Right ventricle myocardium inferior (tissue), 1 donor: ENCODE results near the gene CHAT. TPM values are rescaled to one million over a fixed set of nuclear protein-coding genes. Genes with fewer than 3 reads are reported as not detected.

Experiments used
- ATAC-seq: fragments of 200-7000 bp; cut with Tn5 transposase; one replicate; pipeline ENCODE4 v1.9.1; 2020; ENCODE audit warnings: mild to moderate bottlenecking, moderate library complexity
- DNase-seq: peaks from one replicate; pipeline ENCODE4 v3.0.0; 2021; ENCODE audit errors: missing footprints
- intact Hi-C: fragments of 100-400 bp; cut with DNase I; formaldehyde crosslinking; loops from one replicate; pipeline ENCODE4 v1.11.0; 2022
- total RNA-seq: library from RNA; stranded (reverse); fragmentation: NEBNext Ultra II Directional; extraction: Animal tissue kit (Norgen Biotek cat#: 25700); gene quantifications from one replicate; pipeline ENCODE4 v1.2.1, GENCODE V29; 2021
- donor health status: DM: no; HTN: yes; CAD: no; lungs with severe emphysema.

Gene CHAT
- total RNA-seq, 1 donor from 2014 or later: not detected

DNA sequence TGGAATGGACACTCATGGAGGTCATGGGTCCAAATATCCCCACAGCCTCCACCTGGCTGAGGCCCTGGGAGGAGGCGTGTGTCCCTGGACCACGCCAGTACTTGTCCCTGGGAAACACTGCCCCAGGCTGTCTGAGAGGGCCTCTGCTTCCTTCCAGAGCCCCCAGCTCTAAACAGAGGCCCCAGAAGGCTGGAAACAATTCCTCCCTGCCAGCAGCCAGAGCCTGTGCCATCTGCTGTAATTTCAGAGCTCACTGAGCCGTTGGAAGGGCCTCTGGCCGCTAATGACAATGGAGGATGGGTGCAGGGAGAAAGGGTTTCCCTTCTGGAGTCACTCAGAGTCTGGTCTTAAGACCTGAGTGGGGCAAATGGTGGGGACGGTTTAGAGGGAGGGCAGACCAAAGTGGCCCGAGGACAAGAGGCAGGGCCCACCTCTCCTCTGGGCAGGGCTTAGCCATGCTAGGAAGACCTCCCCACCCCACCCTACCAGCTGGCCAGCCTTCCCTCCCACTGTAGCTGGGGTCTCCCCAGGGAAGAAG is 7.1 kb downstream of the CHAT start:
- intact Hi-C loops: no loop called here
- ATAC-seq (no peak), DNase-seq (no peak)

DNA sequence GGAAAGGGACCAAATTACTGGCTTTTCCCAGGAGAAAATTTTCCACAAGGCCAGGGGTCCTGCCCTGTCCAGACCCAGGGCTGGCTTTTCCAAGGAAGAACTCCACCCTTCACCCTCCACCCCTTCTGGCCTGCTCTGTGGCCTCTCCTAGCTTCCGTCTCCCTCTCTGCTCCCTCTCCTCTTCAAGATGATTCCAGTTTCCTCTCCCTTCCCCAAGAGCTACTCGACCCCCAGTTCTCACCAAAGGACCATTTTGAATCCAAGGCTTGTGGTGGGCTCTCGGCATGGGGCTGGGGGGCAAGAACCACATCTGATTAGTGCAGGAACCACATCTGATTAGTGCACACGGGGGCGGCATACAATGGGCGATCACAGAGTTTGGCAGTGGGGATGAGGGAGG is 7.7 kb downstream of the CHAT start:
- intact Hi-C loops: no loop called here
- DNase-seq (no peak), ATAC-seq (no peak)

DNA sequence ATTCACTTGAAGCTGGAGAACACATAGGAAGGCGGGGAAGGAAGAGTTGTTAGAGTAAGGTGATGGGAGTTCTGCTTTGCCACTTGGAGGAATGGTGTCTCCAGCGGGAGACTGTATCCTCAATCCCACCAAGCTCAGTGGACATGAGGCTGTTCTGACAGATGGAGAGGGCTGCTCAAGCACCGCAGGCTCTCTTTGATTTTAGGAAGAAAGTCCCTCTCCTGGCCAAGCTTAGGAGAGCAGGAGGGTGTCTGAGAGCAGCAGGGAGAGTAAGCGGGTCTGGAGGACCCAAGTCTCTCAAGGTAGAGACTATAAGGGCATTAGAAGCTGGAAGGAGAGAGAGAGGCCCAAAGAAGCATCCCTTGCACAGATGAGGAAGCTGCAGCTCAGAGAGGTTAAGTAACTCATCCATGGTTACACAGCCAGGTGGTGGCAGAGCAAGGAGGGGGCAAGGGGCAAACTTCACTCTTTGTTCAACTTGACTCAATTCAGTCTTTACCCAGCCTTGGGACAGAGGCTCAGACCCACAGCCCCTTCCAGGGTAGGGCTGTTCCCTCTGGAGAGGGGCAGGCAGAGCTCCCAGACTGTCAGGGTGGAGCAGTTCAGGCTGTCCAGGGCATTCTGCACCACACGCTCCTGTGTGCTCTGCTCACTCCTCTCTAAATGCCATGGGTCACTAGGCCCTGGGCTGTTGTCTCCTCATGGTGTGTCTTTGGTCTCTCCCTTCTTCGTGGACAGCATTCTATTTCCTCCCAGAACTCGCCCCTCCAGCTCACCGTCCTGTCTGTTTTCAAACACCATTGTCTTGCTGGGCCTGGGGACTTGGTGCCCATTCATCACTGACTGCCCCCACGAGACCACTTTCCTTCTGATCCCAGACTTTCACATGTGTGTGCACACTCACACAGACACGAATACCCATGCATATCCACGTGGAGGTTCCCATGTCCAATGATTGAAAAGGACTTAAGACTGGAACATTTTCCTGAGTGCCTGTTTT is 8.9 kb downstream of the CHAT start:
- no peak for DNase-seq
- intact Hi-C loops: no loop called here
- no peak for ATAC-seq

DNA sequence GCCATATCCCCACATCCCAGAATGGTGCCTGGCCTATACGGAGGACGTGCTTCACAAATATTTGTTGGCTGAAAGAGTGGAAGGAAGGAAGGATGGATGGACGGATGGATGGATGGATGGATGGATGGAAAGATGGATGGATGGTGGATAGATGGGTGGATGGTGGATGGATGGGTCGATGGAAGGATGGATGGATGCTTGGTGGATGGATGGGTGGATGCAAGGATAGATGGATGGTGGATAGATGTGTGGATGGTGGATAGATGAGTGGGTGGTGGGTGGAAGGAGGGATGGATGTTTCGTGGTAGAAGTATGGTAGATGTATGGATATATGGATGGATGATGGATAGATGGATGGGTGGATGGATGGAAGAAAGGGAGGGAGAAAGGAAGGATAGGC is 10.8 kb downstream of the CHAT start:
- ATAC-seq (no peak), DNase-seq (no peak)
- intact Hi-C loops: no loop called here

DNA sequence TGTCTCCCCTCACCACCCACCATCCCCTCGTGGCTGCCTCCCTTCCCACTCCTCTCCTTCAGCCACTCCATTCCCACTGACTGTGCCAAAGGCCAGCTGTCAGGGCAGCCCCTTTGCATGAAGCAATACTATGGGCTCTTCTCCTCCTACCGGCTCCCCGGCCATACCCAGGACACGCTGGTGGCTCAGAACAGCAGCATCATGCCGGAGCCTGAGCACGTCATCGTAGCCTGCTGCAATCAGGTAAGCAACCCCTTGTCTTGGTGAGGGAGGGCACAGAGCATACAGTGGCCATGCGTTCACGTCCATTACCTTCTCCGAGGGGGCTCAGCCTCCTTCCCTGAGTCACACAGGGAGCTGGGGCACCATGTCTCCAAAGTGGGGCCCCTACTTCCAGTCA is 11.6 kb downstream of the CHAT start:
- ATAC-seq (no peak), DNase-seq (no peak)
- intact Hi-C loops: no loop called here

DNA sequence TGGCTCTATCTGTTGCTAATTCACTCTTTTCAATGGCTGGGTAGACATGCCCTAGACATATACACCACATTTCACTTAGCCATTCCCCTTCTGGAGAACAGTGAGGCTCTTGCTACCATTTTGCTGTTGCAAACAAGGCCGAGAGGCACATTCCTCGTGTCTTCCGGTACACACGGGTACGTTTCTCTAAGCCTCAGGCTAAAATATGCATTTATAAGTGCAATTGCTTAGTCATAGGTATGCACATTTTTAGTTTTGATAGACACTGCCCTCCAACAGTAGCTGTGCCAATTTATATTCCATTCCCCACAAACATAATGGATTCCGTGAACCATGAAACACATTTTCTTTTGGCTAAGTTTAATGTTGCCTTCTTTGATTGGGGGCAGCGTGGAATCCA is 13.2 kb downstream of the CHAT start:
- intact Hi-C loops: no loop called here
- ATAC-seq (no peak), DNase-seq (no peak)

DNA sequence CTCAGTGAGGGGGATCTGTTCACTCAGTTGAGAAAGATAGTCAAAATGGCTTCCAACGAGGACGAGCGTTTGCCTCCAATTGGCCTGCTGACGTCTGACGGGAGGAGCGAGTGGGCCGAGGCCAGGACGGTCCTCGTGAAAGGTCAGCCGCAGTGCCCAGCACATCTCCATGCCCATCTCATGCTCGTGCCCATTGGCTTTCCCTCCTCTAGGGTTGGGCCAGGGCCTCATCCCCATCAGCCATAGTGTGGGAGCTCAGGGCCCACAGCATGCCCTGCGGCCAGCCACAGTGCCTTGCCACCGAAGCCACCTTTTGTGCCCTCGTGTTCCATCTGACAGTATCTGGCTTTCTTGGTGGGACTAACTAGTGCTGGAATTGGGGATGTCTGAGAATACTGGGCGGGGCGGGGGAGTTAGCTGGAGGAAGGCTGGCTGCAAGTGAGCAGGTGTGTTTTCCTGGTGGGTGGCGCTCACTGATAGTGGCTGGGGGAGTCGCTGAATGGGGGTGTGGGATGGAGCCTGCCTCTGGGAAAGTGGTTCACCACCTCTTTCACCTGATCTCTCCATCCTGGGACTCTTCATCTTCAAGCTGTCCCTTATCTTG is 13.9 kb downstream of the CHAT start:
- intact Hi-C loops: no loop called here
- ATAC-seq (no peak), DNase-seq (peak; percentile 65)

DNA sequence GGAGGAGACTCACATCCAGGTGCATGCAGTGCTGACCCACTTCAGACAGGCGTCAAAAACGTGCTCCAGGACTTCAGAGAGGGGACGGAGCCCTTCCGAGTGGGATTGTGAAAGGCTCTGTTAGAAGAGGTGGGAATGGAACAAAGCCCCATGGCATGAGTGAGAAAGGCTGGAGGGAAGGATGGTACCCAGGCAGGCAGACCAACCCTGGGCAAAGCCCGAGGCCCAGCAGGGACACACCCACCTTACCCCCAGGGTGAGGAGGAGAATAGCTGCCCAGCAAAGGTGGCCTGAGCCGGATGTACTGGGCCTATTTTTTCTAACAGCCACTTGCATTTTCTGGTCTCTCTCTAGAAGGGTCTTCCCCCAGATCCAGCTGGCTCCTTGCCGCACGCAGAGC is 14.8 kb downstream of the CHAT start:
- no peak for ATAC-seq
- intact Hi-C loops: no loop called here
- DNase-seq: no peak

DNA sequence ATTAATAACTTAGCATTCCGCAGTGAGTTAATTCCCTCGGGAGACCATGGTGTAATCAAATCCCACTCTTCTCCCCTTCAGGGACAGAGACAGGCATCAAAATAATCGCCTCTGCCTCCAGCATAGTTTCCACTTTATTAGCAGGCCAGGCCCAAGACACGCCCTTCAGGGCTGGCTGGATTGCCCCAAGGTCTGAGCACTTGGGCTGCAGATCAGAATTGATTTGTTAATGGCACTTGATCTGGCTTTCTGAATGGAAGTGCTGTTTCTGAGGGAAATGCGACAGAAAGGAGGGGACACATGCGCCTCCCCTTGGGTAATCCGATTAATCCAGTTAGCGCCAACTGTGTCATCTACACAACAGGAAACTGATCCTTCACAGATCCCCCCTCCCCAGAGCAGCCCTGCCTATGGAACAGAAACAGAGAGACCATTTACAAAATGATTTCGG is 15.6 kb downstream of the CHAT start:
- ATAC-seq (no peak), DNase-seq (no peak)
- intact Hi-C loops: no loop called here

DNA sequence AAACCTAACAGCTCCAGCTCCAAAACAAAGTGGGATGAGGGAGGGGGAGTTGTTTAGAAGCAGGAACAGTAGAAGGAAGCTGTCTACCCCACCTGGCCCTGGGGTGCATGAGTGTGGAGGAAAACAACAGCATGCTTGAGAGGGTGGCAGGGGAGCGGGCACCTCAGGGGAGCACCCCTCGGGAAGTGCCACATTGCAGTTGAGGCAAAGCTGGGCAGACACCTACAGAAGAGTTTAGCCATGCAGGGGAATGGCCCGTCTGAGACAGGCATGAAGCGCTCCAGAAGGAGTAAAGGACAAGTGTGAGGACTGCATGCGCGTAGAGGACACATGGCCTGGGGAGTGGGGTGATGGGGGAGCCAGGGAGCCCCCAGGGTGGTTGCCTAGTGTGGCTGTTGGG is 18.1 kb downstream of the CHAT start:
- intact Hi-C loops: no loop called here
- no peak for ATAC-seq
- no peak for DNase-seq

DNA sequence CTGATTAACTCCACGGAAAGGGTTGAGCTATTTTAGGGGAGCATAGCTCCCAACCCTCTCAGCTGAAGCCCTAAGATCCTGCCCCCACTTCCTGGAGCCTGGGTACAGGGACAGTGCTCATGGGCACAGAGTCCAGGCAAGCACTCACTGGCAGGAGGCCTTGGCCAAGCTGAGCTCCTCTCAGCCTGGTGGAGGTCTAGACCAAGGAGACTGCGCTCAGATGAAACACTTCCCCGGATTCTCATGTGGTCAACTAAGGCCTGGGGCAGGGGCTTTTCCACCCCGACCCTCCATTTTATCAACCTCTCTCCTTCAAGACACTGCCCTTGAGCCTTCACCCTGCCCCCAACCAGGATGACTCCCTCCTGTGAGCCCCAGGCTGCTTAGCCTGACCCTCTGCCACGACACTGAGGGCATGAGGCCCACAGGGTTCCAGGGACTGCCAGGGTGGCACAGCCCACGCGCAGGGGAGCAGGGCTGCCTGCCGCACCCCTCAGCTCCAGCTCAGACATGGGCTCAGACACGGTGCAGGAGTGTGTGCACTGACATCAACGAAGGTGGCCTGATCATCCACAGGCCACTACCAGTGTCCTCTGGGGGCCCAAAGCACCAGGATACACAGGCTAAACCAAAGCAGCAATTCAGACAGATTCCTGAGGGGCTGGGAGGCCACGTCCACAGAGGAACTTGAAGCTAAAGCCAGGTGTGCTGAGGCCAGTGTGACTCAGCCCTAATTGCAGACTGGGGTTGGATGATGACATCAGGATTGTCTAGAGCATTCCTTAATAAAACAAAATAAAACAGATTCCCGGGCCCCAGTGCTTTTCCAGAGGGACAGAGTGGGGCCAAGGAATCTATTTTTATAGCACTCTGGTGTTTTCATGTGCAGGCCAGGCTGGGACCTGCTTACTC is 18.8 kb downstream of the CHAT start:
- DNase-seq: no peak
- intact Hi-C loops: no loop called here
- ATAC-seq: no peak

DNA sequence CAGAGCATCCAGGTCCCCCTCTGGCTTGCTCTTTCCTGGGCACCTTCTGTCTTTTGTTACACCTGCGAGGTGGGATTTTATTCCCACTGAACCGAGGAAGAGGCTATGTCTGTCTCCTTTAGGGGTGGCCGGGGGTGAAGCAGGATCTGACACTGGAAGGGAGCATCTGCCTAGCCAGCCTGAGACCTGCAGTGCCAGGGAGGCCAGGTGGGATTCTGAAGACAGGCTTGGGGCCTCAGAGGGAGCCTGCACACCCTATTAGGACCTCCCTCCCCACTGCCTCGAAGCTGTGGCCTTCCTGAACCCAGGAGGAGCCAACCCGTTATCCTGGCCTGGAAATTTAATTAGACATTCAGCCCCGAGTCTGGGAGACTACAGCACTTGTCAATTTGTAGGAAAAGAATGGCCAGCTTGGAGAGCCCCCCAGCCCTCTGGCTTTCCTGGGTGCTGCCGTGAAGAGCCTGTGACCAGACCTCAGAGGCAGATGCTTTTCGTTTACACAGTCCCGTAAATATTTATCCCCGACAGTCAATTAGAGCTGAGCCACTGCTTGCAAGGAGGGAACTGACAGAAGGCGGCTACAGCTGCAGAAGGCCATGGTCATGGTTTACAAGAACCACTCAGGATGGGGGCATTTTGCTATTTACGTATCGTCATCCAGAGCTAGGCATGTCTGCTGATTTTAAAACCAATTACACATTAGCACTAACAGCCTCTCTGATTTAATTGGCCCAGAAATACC is 19.7 kb downstream of the CHAT start:
- intact Hi-C loops: no loop called here
- no peak for ATAC-seq

DNA sequence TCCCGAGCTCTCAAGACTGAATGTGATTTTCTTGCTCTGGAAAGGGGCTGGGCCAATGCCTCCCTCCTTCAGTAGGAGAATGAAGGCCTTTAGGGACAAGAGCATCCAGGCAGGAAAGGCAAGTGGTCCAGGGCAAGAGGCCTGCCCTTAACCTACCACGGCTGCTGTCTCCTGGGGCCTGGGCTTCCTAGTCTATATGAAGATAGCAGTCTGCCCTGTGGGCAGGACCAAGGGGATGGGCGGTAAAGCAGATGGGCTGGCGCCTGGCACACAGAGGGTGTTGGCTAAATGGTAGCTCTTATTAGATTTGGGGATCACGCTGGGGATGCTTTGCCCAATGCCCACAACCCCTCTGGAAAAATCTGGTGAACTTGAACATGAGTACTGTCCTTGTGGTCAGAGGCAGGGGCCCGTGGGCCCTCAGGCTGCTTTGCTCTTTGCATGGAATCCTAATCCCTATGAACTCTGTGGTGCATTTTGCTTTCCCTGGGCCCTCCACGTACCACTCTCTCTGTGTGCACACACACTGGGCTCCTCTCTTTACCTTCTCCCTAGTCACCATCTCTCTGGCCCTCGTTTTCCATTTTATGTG is 20.3 kb downstream of the CHAT start:
- intact Hi-C loops: no loop called here
- ATAC-seq (no peak), DNase-seq (no peak)

More for the DNA sequence above, 19.7 kb downstream of the CHAT start:
- DNase-seq: no peak

DNA sequence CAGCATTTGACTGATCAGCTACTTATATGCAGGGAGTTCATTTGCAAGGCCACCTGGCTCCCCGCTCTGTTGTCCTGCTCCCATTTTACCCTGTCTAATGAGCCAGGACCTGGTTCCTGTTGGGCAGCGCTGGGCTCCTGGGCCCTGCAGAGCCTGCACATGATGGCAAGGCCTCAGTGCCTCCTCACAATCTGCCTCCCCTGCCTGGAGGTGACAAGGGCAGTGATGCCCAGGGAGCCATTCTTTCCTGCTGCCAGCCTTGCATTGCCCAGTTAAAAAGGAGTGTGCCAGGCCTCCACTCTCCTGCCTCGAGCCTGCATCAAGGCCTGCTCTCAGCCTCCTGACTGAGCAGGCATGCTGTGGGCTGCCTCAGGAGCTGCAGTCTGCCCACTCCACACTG is 28.5 kb downstream of the CHAT start:
- no peak for DNase-seq
- ATAC-seq: no peak
- intact Hi-C loops: no loop called here

DNA sequence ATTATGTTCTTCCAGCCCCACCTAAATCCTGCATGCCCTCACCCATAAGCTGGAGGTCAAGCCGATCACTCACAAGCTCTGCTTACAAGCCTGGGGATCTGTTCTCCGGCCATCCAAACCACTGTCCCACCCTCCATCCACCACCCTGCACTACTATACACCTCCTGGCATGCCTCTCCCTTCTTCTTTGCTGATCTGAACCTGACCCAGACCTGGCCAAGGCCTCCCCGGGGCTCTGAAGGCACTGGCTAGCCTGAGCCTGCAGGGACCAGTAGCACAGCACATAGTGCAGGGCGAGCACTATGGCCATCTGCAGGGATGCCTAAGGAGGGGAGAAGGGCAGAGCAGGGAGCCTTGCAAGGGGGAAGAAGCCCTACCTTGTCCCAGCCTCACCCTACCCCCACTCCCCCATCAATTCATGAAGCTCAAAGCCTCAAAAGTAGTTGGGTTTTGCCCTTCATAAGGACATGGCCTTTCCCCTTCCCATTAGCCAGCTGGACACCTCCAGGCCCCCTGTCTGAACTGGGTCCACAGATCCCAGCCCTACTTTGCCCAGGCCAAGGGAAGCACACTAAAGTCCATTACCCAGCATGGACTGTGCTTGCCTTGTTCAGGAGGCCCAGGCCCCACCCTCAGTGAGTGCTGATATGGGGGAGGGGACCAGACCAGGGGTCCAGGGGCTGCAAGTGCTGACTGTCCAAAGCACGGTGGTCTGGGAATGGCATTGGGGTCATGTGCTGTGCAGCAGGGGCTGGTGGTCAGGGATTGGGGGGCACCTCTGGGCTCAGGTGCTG is 29.6 kb downstream of the CHAT start:
- ATAC-seq: no peak
- DNase-seq: no peak
- intact Hi-C loops: no loop called here

DNA sequence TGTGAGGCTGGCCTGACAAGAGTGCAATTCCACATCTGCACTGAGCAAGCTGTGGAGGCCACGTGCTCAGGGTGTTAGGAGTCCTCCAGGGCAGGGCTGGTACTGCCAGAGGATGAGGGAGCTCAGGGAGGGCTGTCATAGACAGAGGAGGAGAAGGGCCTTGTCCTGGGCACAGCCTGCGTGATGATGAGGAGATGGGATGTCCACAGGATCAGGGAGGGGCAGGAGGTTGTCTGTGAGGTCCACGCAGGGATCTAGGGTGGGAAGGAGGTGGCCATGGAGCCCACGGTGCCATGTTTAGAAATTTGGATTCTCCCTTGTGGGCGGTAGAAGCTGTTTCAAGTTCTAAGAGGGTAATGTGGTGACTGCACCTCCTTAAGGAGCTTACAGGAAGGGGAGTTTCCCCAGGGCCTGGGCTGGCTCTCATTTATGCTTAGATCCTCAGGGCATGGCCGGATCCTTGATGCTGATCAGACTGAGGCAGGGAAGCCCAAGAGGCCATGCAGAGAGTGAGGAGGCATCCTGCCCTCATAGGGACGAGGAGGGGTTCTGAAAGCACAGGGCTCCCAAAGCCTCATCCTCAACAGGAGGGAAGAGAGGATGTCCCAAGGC is 30.3 kb downstream of the CHAT start:
- intact Hi-C loops: no loop called here
- no peak for DNase-seq
- no peak for ATAC-seq

DNA sequence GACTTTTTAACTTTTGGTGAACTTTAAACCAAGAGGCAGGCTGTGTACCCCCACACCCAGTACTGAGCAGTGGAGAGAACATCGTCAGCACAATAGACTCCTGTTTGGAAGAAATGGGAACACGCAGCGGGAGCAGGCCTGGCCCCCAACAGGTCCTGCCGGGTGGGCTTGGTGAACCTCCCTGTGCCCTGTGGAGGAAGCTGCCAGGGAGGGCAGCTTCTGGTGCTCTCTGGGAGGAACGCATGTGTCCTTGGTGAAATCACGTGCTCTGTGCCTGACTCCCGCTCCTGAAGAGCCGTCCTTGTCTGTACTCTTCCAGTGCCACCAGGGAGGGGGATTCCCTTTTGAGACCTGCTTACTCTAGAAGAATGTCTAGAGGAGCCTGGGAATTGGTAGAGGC is 31.6 kb downstream of the CHAT start:
- DNase-seq (no peak), ATAC-seq (no peak)
- intact Hi-C loops: no loop called here
